Thyroid gland (tissue), 4 donors: ENCODE results near the gene ROS1. TPM values are rescaled to one million over a fixed set of nuclear protein-coding genes. Genes with fewer than 3 reads are reported as not detected.

ENCODE experiments used
- DNase-seq, 2 donors: peaks; one replicate each; pipeline ENCODE4 v3.0.0-alpha.2; 2019
- H3K27ac ChIP-seq, 3 donors: fragments of 200-600 bp; sonication (generic); 1 replicate in 2 of 3; 2 replicates in 1 of 3; pipeline ENCODE4 v1.5.1; 2016 to 2019; ENCODE audit warnings: mild to moderate bottlenecking in 1 of 3, moderate library complexity in 1 of 3
- H3K27me3 ChIP-seq: fragments of 200-600 bp; sonication (generic); one replicate; pipeline ENCODE4 v1.5.1; 2019
- H3K36me3 ChIP-seq, 2 donors: fragments of 200-600 bp; sonication (generic); one replicate each; pipeline ENCODE4 v1.5.1; 2016 to 2019
- H3K4me1 ChIP-seq, 2 donors: fragments of 200-600 bp; sonication (generic); one replicate each; pipeline ENCODE4 v1.5.1; 2017 to 2019
- H3K4me3 ChIP-seq, 3 donors: fragments of 200-600 bp; sonication (generic); replicated peaks in 1 of 3; 1 replicate in 2 of 3; 2 replicates in 1 of 3; pipeline ENCODE4 v1.5.1; 2016; ENCODE audit warnings: mild to moderate bottlenecking in 1 of 3
- H3K9me3 ChIP-seq: fragments of 200-600 bp; sonication (generic); one replicate; pipeline ENCODE4 v1.5.1; 2017
- POLR2A ChIP-seq, 2 donors: fragments of 450-650 bp; IDR thresholded peaks; one replicate each; pipeline ENCODE4 v1.6.1; 2017; ENCODE audit warnings: antibody characterized with exemption in 2 of 2, mild to moderate bottlenecking in 2 of 2, moderate library complexity in 1 of 2
- WGBS, 2 donors: methylation state at CpG; one replicate each; pipeline ENCODE4 v1.1.5; 2017; 5-methylcytosine and 5-hydroxymethylcytosine counted together
- intact Hi-C: fragments of 100-400 bp; cut with DNase I; formaldehyde crosslinking; loops from one replicate; pipeline ENCODE4 v1.15.1; 2023
- total RNA-seq, 4 donors: library from RNA; depleted of rRNA; stranded (reverse); fragments of >200 nt; gene quantifications; one replicate each; pipeline ENCODE4 v1.2.3, GENCODE V29; 2016
- TF ChIP-seq, protein P1 (sequence below), 6 experiments: fragments of 200-600 bp in 3 of 6; fragments of 450-650 bp in 3 of 6; sonication (generic) in 3 of 6; IDR thresholded peaks; one replicate each; pipeline ENCODE4 v1.5.1; 2016 to 2019; ENCODE audit warnings: antibody characterized with exemption in 6 of 6, mild to moderate bottlenecking in 2 of 6, inconsistent platforms in 1 of 6, moderate library complexity in 1 of 6

ROS1 gene
- total RNA-seq, 4 donors from 2014 or later: not detected

DNA sequence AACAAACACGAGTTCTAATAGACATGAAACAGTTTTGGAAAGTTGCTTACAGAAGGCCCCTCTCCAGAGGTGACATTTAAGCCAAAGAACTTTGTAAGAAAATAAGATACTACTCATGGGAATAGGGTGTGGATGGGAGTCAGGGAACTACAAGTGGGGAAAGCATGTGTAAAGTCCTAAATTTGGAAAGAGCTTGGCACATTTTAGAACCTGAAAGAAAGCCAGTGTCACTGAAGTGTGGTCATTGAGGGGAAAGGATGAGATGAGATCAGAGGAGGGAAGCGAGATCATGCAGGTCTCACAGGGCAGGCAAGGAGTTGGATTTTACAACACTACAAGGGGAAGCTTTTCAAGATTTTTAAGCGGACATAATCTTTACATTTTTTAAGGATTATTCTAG is 122.4 kb downstream of the ROS1 start:
- no peak overlapping the region for H3K4me3 ChIP-seq
- 50 to 71% methylated on average over 3 of the region's 3 CpGs for WGBS, 2 donors
- intact Hi-C loops: no loop called here
- H3K27me3 ChIP-seq: no peaks in the 10 kb centered on the region
- no peaks in the 10 kb centered on the region for H3K4me1 ChIP-seq
- no peaks in the 10 kb centered on the region for H3K9me3 ChIP-seq
- TF ChIP-seq, protein P1, sequence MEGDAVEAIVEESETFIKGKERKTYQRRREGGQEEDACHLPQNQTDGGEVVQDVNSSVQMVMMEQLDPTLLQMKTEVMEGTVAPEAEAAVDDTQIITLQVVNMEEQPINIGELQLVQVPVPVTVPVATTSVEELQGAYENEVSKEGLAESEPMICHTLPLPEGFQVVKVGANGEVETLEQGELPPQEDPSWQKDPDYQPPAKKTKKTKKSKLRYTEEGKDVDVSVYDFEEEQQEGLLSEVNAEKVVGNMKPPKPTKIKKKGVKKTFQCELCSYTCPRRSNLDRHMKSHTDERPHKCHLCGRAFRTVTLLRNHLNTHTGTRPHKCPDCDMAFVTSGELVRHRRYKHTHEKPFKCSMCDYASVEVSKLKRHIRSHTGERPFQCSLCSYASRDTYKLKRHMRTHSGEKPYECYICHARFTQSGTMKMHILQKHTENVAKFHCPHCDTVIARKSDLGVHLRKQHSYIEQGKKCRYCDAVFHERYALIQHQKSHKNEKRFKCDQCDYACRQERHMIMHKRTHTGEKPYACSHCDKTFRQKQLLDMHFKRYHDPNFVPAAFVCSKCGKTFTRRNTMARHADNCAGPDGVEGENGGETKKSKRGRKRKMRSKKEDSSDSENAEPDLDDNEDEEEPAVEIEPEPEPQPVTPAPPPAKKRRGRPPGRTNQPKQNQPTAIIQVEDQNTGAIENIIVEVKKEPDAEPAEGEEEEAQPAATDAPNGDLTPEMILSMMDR (IDR thresholded peaks at IDR 0.05): no peak
- no peak for TF ChIP-seq POLR2A (IDR thresholded peaks at IDR 0.05)
- H3K27ac ChIP-seq: no peak overlapping the region
- DNase-seq: no peak
- no peaks in the 10 kb centered on the region for H3K36me3 ChIP-seq

DNA sequence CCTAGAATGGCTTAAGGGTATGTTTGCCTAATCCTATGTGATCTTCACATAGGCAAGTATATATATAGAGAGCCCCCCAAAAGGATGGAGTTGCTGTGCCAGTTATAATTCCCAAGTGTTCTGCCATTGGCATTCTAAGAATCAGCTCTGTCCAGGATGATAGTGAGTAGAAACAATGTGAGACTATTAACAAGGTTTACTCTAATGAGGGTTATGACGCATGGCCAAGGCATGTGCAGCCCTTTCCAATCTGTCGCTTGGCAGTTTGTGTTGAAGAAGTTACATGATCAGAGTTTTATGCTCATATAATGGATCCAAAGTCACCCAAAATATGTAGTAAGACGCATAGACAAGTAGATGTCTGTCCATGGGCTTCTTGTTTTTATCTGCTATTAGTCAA is 126.8 kb downstream of the ROS1 start:
- Histone ChIP-seq H3K36me3 (no peaks in the 10 kb centered on the region), H3K4me3 (no peak overlapping the region), H3K9me3 (no peaks in the 10 kb centered on the region), H3K4me1 (no peaks in the 10 kb centered on the region), H3K27ac (no peak overlapping the region), H3K27me3 (no peaks in the 10 kb centered on the region)
- intact Hi-C loops: no loop called here
- WGBS, 2 donors: 86 to 96% methylated on average over 3 of the region's 3 CpGs
- DNase-seq: no peak
- TF ChIP-seq, protein P1 (IDR thresholded peaks at IDR 0.05): no peak
- no peak for TF ChIP-seq POLR2A (IDR thresholded peaks at IDR 0.05)

DNA sequence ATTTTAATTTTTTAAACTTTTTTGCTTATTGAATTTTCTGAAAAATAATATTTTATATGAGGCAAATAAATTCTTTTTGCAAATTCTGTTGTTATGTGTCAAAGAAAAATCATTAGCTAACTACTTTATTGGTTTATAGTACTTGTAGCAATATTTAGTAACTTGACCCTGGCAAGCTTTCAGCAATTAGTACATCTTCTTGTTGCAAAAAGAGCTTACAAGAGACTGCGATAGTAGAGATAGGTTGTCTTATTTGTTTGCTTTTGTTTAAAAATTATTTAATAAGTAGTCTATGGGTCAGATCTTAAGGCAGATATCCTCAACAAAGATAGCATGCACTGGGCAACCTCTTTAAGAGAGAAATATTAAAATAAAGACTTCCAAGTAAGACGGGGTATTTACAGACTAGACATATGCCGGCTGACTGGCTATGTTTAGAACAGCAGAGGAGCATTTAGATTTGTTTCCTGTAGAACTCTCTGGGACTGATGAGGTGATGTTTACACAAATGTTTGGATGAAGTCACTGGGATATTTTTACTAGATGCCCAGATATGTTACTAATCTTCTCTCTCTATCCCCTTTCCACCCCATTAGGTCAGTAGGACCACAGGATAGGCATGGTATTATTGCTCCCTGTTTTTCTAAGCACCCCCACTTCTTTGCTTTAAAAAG is 135.4 kb downstream of the ROS1 start:
- intact Hi-C loops: no loop called here

DNA sequence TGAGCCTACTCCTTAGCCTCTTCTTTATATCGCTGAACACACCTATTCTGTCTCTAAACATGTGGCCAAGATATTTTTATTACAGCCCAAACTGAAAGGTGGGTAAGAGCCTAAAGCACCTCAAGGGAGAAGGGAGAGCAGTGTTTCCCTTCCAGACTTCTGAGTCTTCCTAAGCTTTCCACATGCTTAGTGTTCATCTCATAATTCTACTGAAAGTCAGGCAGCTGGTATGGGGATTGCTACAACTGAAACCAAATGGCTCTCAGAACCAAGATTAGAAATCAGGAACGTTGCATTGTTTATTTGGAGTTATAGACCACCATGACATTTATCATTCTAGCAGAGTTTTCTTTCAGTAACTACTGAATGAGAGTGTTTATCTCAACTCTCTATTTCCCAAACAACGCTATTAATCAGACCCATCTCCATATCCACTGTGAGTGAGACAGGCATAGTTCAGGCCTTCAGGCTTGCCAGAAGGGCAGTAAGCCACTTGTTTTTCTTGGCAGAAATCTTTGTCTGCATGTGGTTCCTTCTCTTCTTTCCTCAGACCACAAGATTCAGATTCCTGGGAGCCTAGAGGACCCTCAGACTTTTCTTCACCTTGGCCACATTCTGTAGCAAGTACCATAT is 137.5 kb downstream of the ROS1 start:
- H3K9me3 ChIP-seq: no peaks in the 10 kb centered on the region
- intact Hi-C loops: no loop called here
- no peak overlapping the region for H3K4me3 ChIP-seq
- WGBS, 2 donors: 80 to 84% methylated on average over 3 of the region's 3 CpGs
- no peaks in the 10 kb centered on the region for H3K27me3 ChIP-seq
- H3K36me3 ChIP-seq: no peaks in the 10 kb centered on the region
- DNase-seq: no peak
- TF ChIP-seq POLR2A (IDR thresholded peaks at IDR 0.05): no peak
- TF ChIP-seq, protein P1 (IDR thresholded peaks at IDR 0.05): no peak
- no peaks in the 10 kb centered on the region for H3K4me1 ChIP-seq
- H3K27ac ChIP-seq: no peak overlapping the region

More for the DNA sequence above, 135.4 kb downstream of the ROS1 start:
- Histone ChIP-seq H3K9me3 (no peaks in the 10 kb centered on the region), H3K4me3 (no peak overlapping the region), H3K4me1 (no peaks in the 10 kb centered on the region), H3K27ac (no peak overlapping the region), H3K27me3 (no peaks in the 10 kb centered on the region), H3K36me3 (no peaks in the 10 kb centered on the region)
- no peak for DNase-seq
- WGBS, 2 donors: 62 to 74% methylated on average over 3 of the region's 3 CpGs
- TF ChIP-seq, protein P1 (IDR thresholded peaks at IDR 0.05): no peak
- TF ChIP-seq POLR2A (IDR thresholded peaks at IDR 0.05): no peak

DNA sequence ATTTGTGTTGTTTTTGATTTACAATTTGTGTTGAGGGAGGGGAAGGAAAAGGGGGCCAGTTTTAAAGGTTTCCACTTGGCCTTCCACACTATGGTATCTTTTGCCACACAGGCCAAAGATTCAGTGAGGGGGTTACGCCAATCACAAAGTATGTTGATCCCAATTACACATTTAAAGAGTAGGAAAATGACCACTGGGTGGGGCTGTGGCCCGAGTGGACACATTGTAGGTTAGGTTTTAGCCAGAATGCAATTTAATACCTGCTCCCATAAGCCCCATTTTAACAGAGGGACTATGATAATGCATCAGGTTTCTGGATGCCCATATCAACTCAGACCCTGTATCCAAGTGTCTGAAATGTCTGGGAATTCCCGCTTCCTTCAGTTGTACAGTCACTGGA is 144.8 kb downstream of the ROS1 start:
- Histone ChIP-seq H3K4me3 (no peak overlapping the region), H3K4me1 (no peaks in the 10 kb centered on the region), H3K36me3 (no peaks in the 10 kb centered on the region), H3K27me3 (no peaks in the 10 kb centered on the region), H3K27ac (no peak overlapping the region), H3K9me3 (no peaks in the 10 kb centered on the region)
- intact Hi-C loops: no loop called here
- DNase-seq: no peak
- TF ChIP-seq, protein P1 (IDR thresholded peaks at IDR 0.05): no peak
- 72 to 87% methylated on average over 3 of the region's 3 CpGs for WGBS, 2 donors
